Measurements from ENCODE around the gene EPB41L1. TPM values are rescaled to one million over a fixed set of nuclear protein-coding genes. Genes with fewer than 3 reads are reported as not detected.

The EPB41L1 gene
- total RNA-seq, 1 donor from 2014 or later: 31.4 TPM

GRCh38 chr20:36206641-36207040, 52.1 kb downstream of the EPB41L1 start:
- Mint-ChIP-seq H3K36me3 (ENCODE audit: unreplicated experiment) (peaks cover 19% of the 10 kb centered on the region), H3K9me3 (ENCODE audit: unreplicated experiment) (no peaks in the 10 kb centered on the region), H3K27ac (ENCODE audit: unreplicated experiment) (no peak overlapping the region), H3K27me3 (ENCODE audit: unreplicated experiment) (no peaks in the 10 kb centered on the region), H3K4me3 (ENCODE audit: unreplicated experiment) (no peak overlapping the region), H3K4me1 (ENCODE audit: unreplicated experiment) (no peaks in the 10 kb centered on the region)
- DNase-seq (ENCODE audit: extremely low spot score, unreplicated experiment): no peak
- no peak for TF ChIP-seq CTCF (IDR thresholded peaks at IDR 0.05)

- no peak overlapping the region for H3K27ac Mint-ChIP-seq (ENCODE audit: unreplicated experiment)
- H3K27me3 Mint-ChIP-seq (ENCODE audit: unreplicated experiment): no peaks in the 10 kb centered on the region
- no peak for DNase-seq (ENCODE audit: extremely low spot score, unreplicated experiment)
- no peaks in the 10 kb centered on the region for H3K9me3 Mint-ChIP-seq (ENCODE audit: unreplicated experiment)
- no peaks in the 10 kb centered on the region for H3K4me1 Mint-ChIP-seq (ENCODE audit: unreplicated experiment)
- H3K36me3 Mint-ChIP-seq (ENCODE audit: unreplicated experiment): peaks cover 20% of the 10 kb centered on the region
- TF ChIP-seq CTCF (IDR thresholded peaks at IDR 0.05): no peak
- no peak overlapping the region for H3K4me3 Mint-ChIP-seq (ENCODE audit: unreplicated experiment)
These were observed 53.1 kb downstream of the EPB41L1 start for GRCh38 chr20:36207602-36208001.

GRCh38 chr20:36208257-36208656, 53.7 kb downstream of the EPB41L1 start:
- no peak for DNase-seq (ENCODE audit: extremely low spot score, unreplicated experiment)
- Mint-ChIP-seq H3K36me3 (ENCODE audit: unreplicated experiment) (peaks cover 21% of the 10 kb centered on the region), H3K4me3 (ENCODE audit: unreplicated experiment) (no peak overlapping the region), H3K27ac (ENCODE audit: unreplicated experiment) (no peak overlapping the region), H3K27me3 (ENCODE audit: unreplicated experiment) (no peaks in the 10 kb centered on the region), H3K9me3 (ENCODE audit: unreplicated experiment) (no peaks in the 10 kb centered on the region), H3K4me1 (ENCODE audit: unreplicated experiment) (no peaks in the 10 kb centered on the region)
- TF ChIP-seq CTCF (IDR thresholded peaks at IDR 0.05): no peak

GRCh38 chr20:36210436-36211021, 56.0 kb downstream of the EPB41L1 start:
- H3K27ac Mint-ChIP-seq (ENCODE audit: unreplicated experiment): no peak overlapping the region
- H3K27me3 Mint-ChIP-seq (ENCODE audit: unreplicated experiment): no peaks in the 10 kb centered on the region
- H3K4me1 Mint-ChIP-seq (ENCODE audit: unreplicated experiment): no peaks in the 10 kb centered on the region
- H3K4me3 Mint-ChIP-seq (ENCODE audit: unreplicated experiment): no peak overlapping the region
- peaks cover 20% of the 10 kb centered on the region for H3K36me3 Mint-ChIP-seq (ENCODE audit: unreplicated experiment)
- DNase-seq (ENCODE audit: extremely low spot score, unreplicated experiment): no peak
- TF ChIP-seq CTCF (IDR thresholded peaks at IDR 0.05): no peak
- no peaks in the 10 kb centered on the region for H3K9me3 Mint-ChIP-seq (ENCODE audit: unreplicated experiment)

GRCh38 chr20:36213362-36213761, 58.8 kb downstream of the EPB41L1 start:
- DNase-seq (ENCODE audit: extremely low spot score, unreplicated experiment): no peak

More at GRCh38 chr20:36213362-36213761, 58.8 kb downstream of the EPB41L1 start:
- Mint-ChIP-seq H3K4me3 (ENCODE audit: unreplicated experiment) (no peak overlapping the region), H3K36me3 (ENCODE audit: unreplicated experiment) (peaks cover 14% of the 10 kb centered on the region), H3K9me3 (ENCODE audit: unreplicated experiment) (no peaks in the 10 kb centered on the region), H3K27ac (ENCODE audit: unreplicated experiment) (no peak overlapping the region), H3K27me3 (ENCODE audit: unreplicated experiment) (no peaks in the 10 kb centered on the region), H3K4me1 (ENCODE audit: unreplicated experiment) (no peaks in the 10 kb centered on the region)
- TF ChIP-seq CTCF (IDR thresholded peaks at IDR 0.05): no peak
